ENCODE data around the gene SH3RF1.

SH3RF1 gene

DNA sequence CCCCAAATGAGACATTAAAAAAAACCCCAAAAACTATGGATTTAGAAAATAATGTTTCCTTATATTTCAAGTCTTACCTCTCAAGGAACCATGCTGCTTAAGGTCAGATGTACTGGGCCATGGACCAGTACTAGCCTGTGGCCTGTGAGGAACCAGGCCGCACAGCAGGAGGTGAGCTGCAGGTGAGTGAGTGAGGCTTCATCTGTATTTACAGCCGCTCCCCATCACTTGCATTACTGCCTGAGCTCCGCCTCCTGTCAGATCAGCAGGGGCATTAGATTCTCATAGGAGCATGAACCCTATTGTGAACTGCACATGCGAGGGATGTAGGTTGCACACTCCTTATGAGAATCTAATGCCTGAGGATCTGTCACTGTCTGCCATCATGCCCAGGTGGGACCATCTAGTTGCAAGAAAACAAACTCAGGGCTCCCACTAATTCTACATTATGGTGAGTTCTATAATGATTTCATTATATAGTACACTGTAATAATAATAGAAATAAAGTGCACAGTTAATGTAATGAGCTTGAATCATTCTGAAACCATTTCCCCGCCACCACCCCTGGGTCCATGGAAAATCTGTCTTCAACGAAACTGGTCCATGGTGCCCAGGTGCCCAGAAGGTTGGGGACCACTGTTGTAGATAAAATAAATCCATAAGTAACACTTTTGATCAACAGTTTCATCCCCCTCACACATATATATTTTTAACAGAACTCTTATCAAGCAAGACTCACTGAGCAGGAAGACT lies 155.4 kb downstream of the SH3RF1 start:
- TF ChIP-seq, protein P1, sequence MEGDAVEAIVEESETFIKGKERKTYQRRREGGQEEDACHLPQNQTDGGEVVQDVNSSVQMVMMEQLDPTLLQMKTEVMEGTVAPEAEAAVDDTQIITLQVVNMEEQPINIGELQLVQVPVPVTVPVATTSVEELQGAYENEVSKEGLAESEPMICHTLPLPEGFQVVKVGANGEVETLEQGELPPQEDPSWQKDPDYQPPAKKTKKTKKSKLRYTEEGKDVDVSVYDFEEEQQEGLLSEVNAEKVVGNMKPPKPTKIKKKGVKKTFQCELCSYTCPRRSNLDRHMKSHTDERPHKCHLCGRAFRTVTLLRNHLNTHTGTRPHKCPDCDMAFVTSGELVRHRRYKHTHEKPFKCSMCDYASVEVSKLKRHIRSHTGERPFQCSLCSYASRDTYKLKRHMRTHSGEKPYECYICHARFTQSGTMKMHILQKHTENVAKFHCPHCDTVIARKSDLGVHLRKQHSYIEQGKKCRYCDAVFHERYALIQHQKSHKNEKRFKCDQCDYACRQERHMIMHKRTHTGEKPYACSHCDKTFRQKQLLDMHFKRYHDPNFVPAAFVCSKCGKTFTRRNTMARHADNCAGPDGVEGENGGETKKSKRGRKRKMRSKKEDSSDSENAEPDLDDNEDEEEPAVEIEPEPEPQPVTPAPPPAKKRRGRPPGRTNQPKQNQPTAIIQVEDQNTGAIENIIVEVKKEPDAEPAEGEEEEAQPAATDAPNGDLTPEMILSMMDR (IDR thresholded peaks at IDR 0.05; ENCODE audit: control insufficient read depth, extremely low read depth, insufficient read depth), result no peak
- no peak overlapping the region for H3K4me3 ChIP-seq (ENCODE audit: low read depth, low read length)
- no peak for DNase-seq (ENCODE audit: low read depth)

DNA sequence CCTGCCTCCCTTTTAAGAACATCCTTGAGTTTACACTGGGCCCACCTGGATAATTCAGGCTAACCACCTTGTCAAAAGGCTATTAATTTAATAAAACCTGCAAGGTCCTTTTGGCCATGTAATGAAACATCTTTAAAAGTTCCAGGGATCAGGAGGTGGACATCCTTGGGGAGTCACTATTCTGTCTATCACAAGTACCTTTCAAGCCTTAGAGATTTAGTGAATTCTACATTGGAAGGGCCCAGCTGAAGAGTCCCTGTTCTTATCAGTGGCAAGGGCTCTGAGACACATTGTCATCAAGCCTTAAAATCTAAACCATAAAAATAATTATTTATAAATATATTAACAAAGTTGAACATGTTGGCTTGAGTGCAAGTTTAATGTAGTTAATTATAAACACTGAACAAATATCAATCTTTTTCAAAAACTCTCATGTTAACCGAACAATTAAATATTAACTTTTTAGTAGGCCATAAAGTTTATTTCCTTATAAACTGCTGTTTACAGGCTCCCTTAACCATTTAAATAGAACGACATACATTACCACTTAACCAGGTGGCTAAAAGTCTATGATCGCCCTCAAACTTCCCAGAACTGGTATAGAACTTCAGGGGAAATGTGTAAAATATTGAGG lies 156.3 kb downstream of the SH3RF1 start:
- no peak overlapping the region for H3K4me3 ChIP-seq (ENCODE audit: low read depth, low read length)
- TF ChIP-seq, protein P1 (IDR thresholded peaks at IDR 0.05; ENCODE audit: control insufficient read depth, extremely low read depth, insufficient read depth), result no peak
- peak; percentile 83 for DNase-seq (ENCODE audit: low read depth)

GRCh38 chr4:169110633-169111032 lies 160.1 kb downstream of the SH3RF1 start:
- no peak for DNase-seq (ENCODE audit: low read depth)
- TF ChIP-seq, protein P1 (IDR thresholded peaks at IDR 0.05; ENCODE audit: control insufficient read depth, extremely low read depth, insufficient read depth), result no peak
- H3K4me3 ChIP-seq (ENCODE audit: low read depth, low read length), result no peak overlapping the region

DNA sequence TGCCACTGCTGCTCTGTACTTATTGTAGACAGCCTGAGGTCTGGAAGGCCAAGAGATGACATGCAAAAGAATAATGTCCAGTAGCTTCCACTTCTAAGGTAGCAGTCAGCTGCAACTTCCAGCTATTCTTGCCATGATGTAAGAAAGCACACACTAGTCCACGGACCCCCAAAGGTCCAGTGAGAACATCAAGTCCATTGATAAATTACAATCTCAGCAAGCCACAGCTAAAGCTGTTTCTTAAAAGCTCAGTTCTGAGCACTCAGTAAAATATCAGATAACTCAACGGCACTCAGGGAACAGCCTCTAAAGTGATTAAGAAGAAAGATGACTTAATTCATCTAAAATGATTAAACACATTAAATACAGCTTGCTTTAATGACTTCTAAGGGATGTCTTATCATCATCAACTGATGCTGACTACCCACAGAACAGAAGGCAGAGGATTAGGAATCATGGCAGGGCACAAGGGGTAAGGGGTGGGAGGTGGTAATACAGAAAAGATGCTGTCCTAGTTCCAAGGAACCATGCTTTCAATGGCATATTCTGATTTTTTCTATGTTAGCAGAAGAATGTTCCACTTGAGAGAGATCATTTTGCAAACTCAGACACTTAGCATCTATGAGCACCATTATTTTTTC lies 161.6 kb downstream of the SH3RF1 start:
- DNase-seq (ENCODE audit: low read depth), result no peak
- TF ChIP-seq, protein P1 (IDR thresholded peaks at IDR 0.05; ENCODE audit: control insufficient read depth, extremely low read depth, insufficient read depth), result no peak
- no peak overlapping the region for H3K4me3 ChIP-seq (ENCODE audit: low read depth, low read length)

GRCh38 chr4:169108303-169108702 lies 162.5 kb downstream of the SH3RF1 start:
- TF ChIP-seq, protein P1 (IDR thresholded peaks at IDR 0.05; ENCODE audit: control insufficient read depth, extremely low read depth, insufficient read depth), result no peak
- DNase-seq (ENCODE audit: low read depth), result no peak
- no peak overlapping the region for H3K4me3 ChIP-seq (ENCODE audit: low read depth, low read length)

DNA sequence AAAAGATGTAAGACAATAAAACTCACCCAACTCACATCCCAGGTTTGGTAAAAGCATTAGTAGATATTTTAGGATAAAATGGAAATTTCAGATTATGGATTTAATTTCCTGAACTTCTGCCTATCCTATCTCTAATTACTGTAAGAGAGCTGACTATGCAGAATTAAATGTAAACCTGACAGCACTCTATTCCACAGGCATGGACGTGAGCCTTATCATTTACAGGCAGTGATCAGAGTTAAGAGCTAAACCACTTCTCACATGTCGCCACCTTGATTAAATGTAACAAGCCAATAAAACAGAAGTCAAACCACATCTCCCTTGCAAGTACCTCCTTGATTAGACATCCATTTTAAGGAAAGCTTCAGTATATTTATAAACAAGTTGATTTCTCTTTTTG lies 163.2 kb downstream of the SH3RF1 start:
- no peak overlapping the region for H3K4me3 ChIP-seq (ENCODE audit: low read depth, low read length)
- DNase-seq (ENCODE audit: low read depth), result no peak
- TF ChIP-seq, protein P1 (IDR thresholded peaks at IDR 0.05; ENCODE audit: control insufficient read depth, extremely low read depth, insufficient read depth), result no peak

All from LNCaP clone FGC (cell line).